Endothelial cell of umbilical vein (primary cell): Measurements from ENCODE around the gene ZNF260. TPM values are rescaled to one million over a fixed set of nuclear protein-coding genes. Genes with fewer than 3 reads are reported as not detected.
A peak's percentile ranks its signal among the peaks of the same experiment; 100 is the strongest.

Source experiments
- BruUV-seq: library from RNA; stranded (reverse); fragments of 400-500 nt; replicated peaks from 2 replicates; lab custom pipeline; 2021; lab: Mats Ljungman, UMichigan
- CTCF ChIA-PET: fragments of 300-600, 350-600 bp; sonication (Branson Sonifier 250); formaldehyde crosslinking; loops from one replicate; lab custom pipeline; 2021; ENCODE audit warnings: antibody characterized with exemption, inconsistent platforms; lab: Charles Lee
- POLR2A ChIA-PET: fragments of 300-600, 350-600 bp; sonication (Branson Sonifier 250); formaldehyde crosslinking; loops from one replicate; lab custom pipeline; 2021; ENCODE audit warnings: antibody characterized with exemption, inconsistent platforms; lab: Charles Lee
- DNase-seq: peaks from one replicate; pipeline ENCODE4 v3.0.0-alpha.2; 2011; ENCODE audit warnings: low read depth, low spot score
- FAIRE-seq: peaks from 2 replicates; lab custom pipeline; 2011; peaks lifted over from hg19 to GRCh38; lab: Jason Lieb, UNC
- H2AFZ ChIP-seq: 2 replicates; pipeline ENCODE4 v1.6.0; 2012; ENCODE audit warnings: low read depth, low read length, control low read depth, inconsistent platforms
- H3K27ac ChIP-seq: 2 replicates; pipeline ENCODE4 v1.5.1; 2011; ENCODE audit warnings: low read depth, mild to moderate bottlenecking, control low read depth, low read length, moderate library complexity; ENCODE audit not compliant: insufficient read depth
- H3K27me3 ChIP-seq, 2 experiments: 2 replicates each; pipeline versions ENCODE4 v1.6.0 to v1.6.1; 2011; ENCODE audit warnings: low read length in 2 of 2, mixed read lengths in 1 of 2; ENCODE audit not compliant: control insufficient read depth in 2 of 2, insufficient read depth in 2 of 2
- H3K36me3 ChIP-seq, 2 experiments: 2 replicates in 1 of 2; 3 replicates in 1 of 2; pipeline ENCODE4 v1.5.1; 2011; ENCODE audit warnings: low read length in 2 of 2, mild to moderate bottlenecking in 1 of 2, moderate library complexity in 1 of 2; ENCODE audit not compliant: control insufficient read depth in 2 of 2, insufficient read depth in 2 of 2; ENCODE audit errors: extremely low read depth in 1 of 2
- H3K4me1 ChIP-seq: 3 replicates; pipeline ENCODE4 v1.5.1; 2011; ENCODE audit warnings: mild to moderate bottlenecking, low read length; ENCODE audit not compliant: control insufficient read depth, insufficient read depth; ENCODE audit errors: extremely low read depth
- H3K4me2 ChIP-seq: 2 replicates; pipeline ENCODE4 v1.6.1; 2011; ENCODE audit warnings: low read length, control low read depth, mixed read lengths; ENCODE audit not compliant: insufficient read depth
- H3K4me3 ChIP-seq, 3 experiments: fragments of 200-600 bp in 1 of 3; sonication (generic), shearing (Covaris generic) in 1 of 3; replicated peaks in 1 of 3; 2 replicates each; pipeline ENCODE4 v1.5.1; 2011 to 2016; ENCODE audit warnings: control low read depth in 3 of 3, low read length in 3 of 3, mild to moderate bottlenecking in 2 of 3, inconsistent platforms in 1 of 3, low read depth in 1 of 3, moderate library complexity in 1 of 3; ENCODE audit not compliant: insufficient read depth in 1 of 3
- H3K79me2 ChIP-seq: 2 replicates; pipeline ENCODE4 v1.6.0; 2012; ENCODE audit warnings: low read length, inconsistent platforms; ENCODE audit not compliant: control insufficient read depth, insufficient read depth
- H3K9ac ChIP-seq: replicated peaks from 2 replicates; pipeline ENCODE3; 2011; ENCODE audit warnings: low read length, control low read depth; ENCODE audit not compliant: insufficient read depth; ENCODE audit errors: extremely low read depth
- H3K9me1 ChIP-seq: replicated peaks from 3 replicates; pipeline ENCODE4 v1.6.0; 2011; ENCODE audit warnings: mild to moderate bottlenecking, low read length; ENCODE audit not compliant: control insufficient read depth, insufficient read depth; ENCODE audit errors: extremely low read depth
- H3K9me3 ChIP-seq: replicated peaks from 2 replicates; pipeline ENCODE4 v1.5.1; 2012; ENCODE audit warnings: low read length, inconsistent platforms; ENCODE audit not compliant: control insufficient read depth, insufficient read depth
- H4K20me1 ChIP-seq: replicated peaks from 2 replicates; pipeline ENCODE3; 2011; ENCODE audit warnings: mild to moderate bottlenecking, low read length; ENCODE audit not compliant: control insufficient read depth, insufficient read depth; ENCODE audit errors: extremely low read depth
- EZH2 ChIP-seq: IDR thresholded peaks from 2 replicates; pipeline ENCODE4 v1.6.1; 2012; ENCODE audit warnings: borderline replicate concordance, low read depth, mild to moderate bottlenecking, moderate library complexity, low read length, inconsistent platforms; ENCODE audit not compliant: severe bottlenecking
- FOS ChIP-seq: IDR thresholded peaks from 2 replicates; pipeline ENCODE4 v1.6.1; 2011; ENCODE audit warnings: mild to moderate bottlenecking, low read length, moderate library complexity, borderline replicate concordance; ENCODE audit not compliant: insufficient read depth
- GATA2 ChIP-seq: IDR thresholded peaks from 2 replicates; pipeline ENCODE4 v1.7.0; 2011; ENCODE audit warnings: low read depth, mild to moderate bottlenecking, moderate library complexity, mixed read lengths, low read length; ENCODE audit not compliant: insufficient read length, insufficient read depth
- JUN ChIP-seq: IDR thresholded peaks from 2 replicates; pipeline ENCODE4 v1.6.1; 2011; ENCODE audit warnings: borderline replicate concordance, low read depth; ENCODE audit not compliant: insufficient read length, insufficient read depth
- MAX ChIP-seq: IDR thresholded peaks from 2 replicates; pipeline ENCODE4 v1.6.1; 2011; ENCODE audit not compliant: insufficient read depth, insufficient read length
- MYC ChIP-seq: IDR thresholded peaks from one replicate; pipeline ENCODE4 v1.6.1; 2011; ENCODE audit warnings: mild to moderate bottlenecking, low read depth, low read length
- POLR2A ChIP-seq: IDR thresholded peaks from 2 replicates; pipeline ENCODE4 v1.6.1; 2012; ENCODE audit warnings: low read depth, mild to moderate bottlenecking, control low read depth, low read length
- POLR2AphosphoS5 ChIP-seq: IDR thresholded peaks from 2 replicates; pipeline ENCODE4 v1.6.1; 2012; ENCODE audit warnings: low read depth, mild to moderate bottlenecking, control low read depth, low read length, moderate library complexity; ENCODE audit not compliant: insufficient read depth
- dilution Hi-C: fragments of 300-500 bp; cut with MboI; formaldehyde crosslinking; loops from one replicate; pipeline ENCODE4 v1.15.0; 2019; ENCODE audit warnings: low sequenced_read_pairs; ENCODE audit not compliant: extremely low pct_ligation_motif_present
- intact Hi-C: fragments of 100-400 bp; cut with micrococcal nuclease; formaldehyde crosslinking; loops from one replicate; pipeline ENCODE4 v1.10.0; 2022
- polyA plus RNA-seq, 4 experiments: library from polyadenylated mRNA; depleted of rRNA in 3 of 4; stranded (reverse) in 3 of 4; unstranded in 1 of 4; fragments of >200 nt; gene quantifications; 2 replicates each; pipeline versions ENCODE4 v1.2.1 to v1.2.3, GENCODE V29; 2011 to 2012; ENCODE audit warnings: missing spikeins in 1 of 4
- total RNA-seq: library from RNA; stranded (reverse); gene quantifications from 2 replicates; pipeline ENCODE4 v1.2.3, GENCODE V29; 2021
- TF ChIP-seq, protein P1 (sequence below), 2 donors: IDR thresholded peaks; 1 replicate in 1 of 2; 2 replicates in 1 of 2; pipeline ENCODE4 v1.5.1; 2011; ENCODE audit warnings: low read length in 2 of 2, mild to moderate bottlenecking in 2 of 2, moderate library complexity in 2 of 2, control low read depth in 1 of 2, inconsistent platforms in 1 of 2, low read depth in 1 of 2; ENCODE audit not compliant: insufficient read depth in 1 of 2; ENCODE audit errors: extremely low read depth in 1 of 2

Gene ZNF260
- total and polyA plus RNA-seq, 2 donors (not counting 3 experiments of a cell fraction or from before 2014, with no cell fraction given): 2.7 to 10.5 TPM

- peaks cover 8% of the 10 kb centered on the region for H3K4me1 ChIP-seq
- H3K9me3 ChIP-seq: no peaks in the 10 kb centered on the region
- H4K20me1 ChIP-seq: no peaks in the 10 kb centered on the region
- H3K9me1 ChIP-seq: no peaks in the 10 kb centered on the region
- no peak overlapping the region for H3K27ac ChIP-seq
- H3K36me3 ChIP-seq: peaks cover 4 to 8% of the 10 kb centered on the region in 2 experiments
- FAIRE-seq (no peak), DNase-seq (no peak)
- TSS peak; percentile 42 for BruUV-seq
- H3K4me2 ChIP-seq: no peak overlapping the region
- H3K9ac ChIP-seq: no peak overlapping the region
- ChIA-PET POLR2A (no interaction called here), CTCF (no interaction called here)
- H3K4me3 ChIP-seq: no peak overlapping the region
- dilution Hi-C loops: no loop called here
- H2AFZ ChIP-seq: no peak overlapping the region
- H3K79me2 ChIP-seq: peaks cover 11% of the 10 kb centered on the region
- TF ChIP-seq, protein P1, sequence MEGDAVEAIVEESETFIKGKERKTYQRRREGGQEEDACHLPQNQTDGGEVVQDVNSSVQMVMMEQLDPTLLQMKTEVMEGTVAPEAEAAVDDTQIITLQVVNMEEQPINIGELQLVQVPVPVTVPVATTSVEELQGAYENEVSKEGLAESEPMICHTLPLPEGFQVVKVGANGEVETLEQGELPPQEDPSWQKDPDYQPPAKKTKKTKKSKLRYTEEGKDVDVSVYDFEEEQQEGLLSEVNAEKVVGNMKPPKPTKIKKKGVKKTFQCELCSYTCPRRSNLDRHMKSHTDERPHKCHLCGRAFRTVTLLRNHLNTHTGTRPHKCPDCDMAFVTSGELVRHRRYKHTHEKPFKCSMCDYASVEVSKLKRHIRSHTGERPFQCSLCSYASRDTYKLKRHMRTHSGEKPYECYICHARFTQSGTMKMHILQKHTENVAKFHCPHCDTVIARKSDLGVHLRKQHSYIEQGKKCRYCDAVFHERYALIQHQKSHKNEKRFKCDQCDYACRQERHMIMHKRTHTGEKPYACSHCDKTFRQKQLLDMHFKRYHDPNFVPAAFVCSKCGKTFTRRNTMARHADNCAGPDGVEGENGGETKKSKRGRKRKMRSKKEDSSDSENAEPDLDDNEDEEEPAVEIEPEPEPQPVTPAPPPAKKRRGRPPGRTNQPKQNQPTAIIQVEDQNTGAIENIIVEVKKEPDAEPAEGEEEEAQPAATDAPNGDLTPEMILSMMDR (IDR thresholded peaks at IDR 0.05; ENCODE audit: extremely low read depth in 1 of 2, insufficient read depth in 1 of 2, low read depth in 1 of 2, low read length in 2 of 2): no peak
- TF ChIP-seq JUN (no peak), FOS (no peak), MAX (no peak), EZH2 (no peak), GATA2 (no peak), POLR2A (no peak), POLR2AphosphoS5 (no peak), MYC (no peak)
- intact Hi-C loops: no loop called here
- no peaks in the 10 kb centered on the region for H3K27me3 ChIP-seq
Measured at GRCh38 chr19:36574741-36575140, 46.7 kb upstream of the ZNF260 start.
